NCI-H510A treated with DMSO at 0.1 percent for 48 hours (cell line): ENCODE results near the gene CACNA1S.

Source experiments
- DNase-seq: peaks from one replicate; lab custom pipeline; 2025; lab: John Stamatoyannopoulos, UW

Gene CACNA1S

DNA sequence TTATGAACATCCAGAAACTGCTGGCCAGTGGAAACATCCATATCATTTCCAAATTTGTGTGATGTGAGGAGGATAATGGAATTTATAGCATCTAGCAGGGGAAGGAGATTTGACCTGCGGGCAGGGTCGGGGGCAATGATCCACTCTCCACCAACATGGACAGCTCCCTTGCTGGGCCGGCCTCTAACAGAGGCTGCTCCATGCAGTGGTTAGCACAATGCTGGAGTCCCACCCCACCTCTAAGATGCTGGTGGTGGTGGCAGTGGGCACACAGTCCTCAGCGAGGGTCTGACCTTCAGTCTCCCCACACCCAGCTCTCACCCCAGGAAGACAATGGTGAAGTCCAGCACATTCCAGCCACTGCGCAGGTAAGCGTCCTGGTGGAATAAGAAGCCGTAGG, 18.7 kb downstream of the CACNA1S start:
- no peak for DNase-seq

DNA sequence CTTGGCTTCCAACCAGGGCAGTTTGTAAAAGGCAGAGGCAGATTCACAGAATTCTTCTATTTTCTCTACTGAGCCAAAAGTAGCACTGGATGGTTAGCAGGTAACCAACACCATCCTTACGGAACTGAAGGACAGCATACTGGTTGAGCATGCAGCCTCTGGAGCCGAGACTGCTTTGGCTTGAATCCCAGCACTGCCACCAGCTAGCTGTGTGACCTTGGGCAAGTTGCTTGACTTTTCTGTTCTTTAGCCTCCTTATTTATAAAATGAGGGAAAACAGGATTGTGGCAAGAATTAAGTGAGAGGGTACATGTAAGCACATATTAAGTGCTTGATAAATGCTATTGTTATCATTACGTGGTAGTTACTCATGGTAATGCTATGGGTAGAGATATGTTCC, 19.5 kb downstream of the CACNA1S start:
- DNase-seq, result no peak

DNA sequence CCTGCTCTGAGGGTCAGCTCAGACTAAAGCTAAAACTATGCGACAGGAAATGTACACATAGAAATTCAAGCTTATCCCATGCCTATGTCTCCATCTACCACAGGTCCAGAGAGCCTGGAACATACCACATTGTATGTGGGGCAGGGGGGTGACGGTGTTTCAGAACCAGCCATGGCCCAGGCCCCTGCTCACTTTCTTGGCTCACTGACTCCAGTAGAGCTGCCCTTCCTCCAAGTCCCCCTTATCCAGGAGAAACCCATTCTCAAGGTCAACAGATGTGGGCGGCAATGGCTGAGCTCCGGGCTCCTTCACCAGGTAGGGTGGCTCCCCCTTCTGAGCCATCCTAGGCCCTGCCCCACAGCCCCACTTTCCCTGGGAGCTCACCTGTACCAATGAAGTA, 21.0 kb downstream of the CACNA1S start:
- DNase-seq, result no peak

DNA sequence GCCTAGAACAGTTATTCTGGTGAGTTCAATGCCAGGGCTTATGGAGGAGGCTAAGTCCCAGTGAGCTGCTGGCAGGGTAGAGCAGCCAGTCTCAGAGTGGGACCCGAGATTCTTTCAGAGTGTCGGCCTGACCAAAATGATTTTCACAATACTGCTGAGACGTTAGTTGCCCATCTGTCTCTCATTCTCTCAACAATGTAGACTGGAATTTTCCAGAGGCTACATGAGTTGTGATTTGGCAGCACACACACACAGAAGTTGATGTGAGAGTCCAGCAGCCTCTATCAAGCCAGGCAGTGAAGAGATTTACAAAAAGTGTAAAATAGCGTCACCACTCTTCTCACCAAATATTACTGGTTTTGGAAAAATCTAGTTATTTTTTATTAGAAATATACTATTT, 21.7 kb downstream of the CACNA1S start:
- no peak for DNase-seq

DNA sequence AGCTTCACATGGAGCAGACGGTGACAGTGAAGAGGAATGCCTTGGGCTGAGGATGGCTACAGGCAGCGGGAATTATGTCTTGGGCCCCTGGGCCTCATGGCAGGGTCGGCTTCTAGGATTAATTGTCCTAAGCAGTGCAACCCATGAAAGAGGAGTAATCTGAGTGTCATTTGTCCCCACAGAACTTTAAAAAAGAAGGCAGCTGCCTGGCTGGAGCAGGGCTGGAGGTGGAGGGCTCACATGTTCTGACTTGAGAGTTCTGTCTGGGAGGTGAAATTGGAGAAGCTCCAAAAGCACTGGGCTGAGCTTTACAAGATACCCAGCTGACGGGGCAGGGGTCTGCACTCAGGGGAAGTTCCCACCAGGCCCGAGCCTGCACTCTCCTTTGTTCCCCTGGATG, 22.6 kb downstream of the CACNA1S start:
- DNase-seq, result no peak

DNA sequence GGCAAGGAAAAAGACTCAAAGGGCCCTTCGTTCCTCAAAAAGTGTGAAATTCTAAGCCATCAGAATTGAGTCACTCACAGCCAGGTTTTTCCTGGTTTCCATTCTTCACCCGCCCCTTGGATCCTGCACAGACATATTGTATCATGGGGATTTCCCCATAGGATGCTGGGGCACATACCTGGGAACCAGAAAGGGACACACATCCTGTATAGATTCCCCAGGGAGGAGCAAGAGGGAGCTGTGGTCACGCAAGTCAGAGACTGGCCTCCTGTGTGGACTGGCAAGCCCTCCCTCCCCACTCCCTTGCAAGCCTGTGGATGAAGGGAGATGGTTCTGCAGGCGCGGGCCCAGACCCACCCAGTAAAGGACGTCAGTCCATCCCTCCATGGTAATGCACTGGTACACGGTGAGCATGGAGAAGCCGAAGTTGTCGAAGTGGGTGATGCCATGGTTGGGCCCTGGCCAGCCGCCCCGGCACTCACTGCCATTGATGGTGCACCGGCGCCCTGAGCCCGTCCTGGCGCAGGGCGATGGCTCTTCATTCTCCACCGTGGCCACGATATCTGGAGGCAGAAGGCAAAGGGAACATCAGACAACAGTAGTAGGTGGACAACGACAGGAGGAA, 23.2 kb downstream of the CACNA1S start:
- no peak for DNase-seq

DNA sequence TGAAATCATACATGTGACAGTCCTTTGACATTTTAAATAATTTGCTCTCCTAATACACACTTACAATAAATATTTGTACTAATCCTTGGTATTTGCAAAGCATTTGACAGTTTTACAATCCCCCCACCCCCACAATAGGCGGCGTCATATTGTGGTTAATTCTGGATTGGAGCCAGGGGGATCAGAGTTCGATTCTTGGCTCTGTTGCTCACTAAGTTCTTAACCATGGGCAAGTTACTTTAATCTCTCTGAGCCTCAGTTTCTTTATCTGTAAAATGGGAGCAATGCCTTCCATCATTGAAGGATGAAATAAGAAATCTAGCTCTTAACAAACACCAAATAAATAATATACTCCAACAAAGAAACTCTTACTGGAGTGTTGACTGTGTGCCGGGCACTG, 23.8 kb downstream of the CACNA1S start:
- no peak for DNase-seq

DNA sequence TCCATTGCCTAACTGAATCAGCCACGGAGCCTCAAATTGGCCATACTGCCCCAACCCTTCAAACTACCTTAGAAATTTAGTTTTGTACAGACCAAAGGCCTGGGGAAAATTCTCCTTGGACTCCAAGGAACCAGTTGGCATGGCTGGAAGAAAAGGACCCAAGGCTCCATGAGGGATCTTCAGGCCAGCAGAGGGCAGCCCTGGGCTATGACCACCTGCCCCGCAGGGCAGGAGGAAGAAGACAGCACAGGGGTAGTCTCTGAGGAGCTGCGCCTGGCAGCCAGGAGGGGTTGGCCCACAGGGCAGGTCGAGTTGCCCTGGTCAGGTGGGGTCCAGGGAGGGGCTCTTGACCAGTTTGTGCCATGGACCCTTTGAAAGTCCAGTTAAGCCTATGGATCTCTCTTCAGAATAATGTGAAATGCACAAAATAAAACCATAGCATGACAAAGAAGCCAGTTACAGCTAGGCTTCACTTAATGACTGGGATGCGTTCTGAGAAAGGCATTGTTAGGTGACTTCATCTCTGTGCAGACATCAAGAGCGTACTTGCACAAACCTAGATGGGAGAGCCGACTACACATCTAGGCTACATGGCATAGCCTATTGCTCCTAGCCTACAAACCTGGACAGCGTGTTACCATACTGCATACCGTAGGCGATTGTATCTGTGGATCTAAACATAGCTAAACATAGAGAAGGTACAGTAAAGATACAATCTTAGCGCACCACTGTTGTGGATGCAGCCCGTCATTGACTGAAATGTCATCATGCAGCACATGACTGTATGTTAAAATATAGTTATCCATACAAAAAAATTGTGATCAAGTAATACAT, 26.1 kb downstream of the CACNA1S start:
- DNase-seq, result peak; percentile 30

DNA sequence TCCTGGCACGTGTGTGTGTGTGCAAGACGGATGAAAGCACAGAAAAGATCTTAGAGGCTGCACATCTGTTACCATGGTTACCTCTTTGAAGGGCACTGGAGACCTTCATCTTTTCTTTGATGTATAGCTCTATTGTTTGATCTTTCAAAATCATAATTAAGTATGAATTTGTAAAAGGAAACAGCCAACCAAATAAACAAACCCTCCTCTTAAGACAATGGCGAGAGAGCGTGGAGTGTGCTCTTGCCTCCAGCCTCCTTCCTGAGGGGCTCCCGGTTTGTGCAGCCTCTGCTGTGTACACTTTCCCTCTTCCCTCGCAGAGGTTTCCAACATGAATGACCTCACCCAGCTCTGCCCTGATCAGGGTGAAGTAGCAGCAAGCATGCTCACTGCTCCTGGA, 27.9 kb downstream of the CACNA1S start:
- DNase-seq, result peak; percentile 18

DNA sequence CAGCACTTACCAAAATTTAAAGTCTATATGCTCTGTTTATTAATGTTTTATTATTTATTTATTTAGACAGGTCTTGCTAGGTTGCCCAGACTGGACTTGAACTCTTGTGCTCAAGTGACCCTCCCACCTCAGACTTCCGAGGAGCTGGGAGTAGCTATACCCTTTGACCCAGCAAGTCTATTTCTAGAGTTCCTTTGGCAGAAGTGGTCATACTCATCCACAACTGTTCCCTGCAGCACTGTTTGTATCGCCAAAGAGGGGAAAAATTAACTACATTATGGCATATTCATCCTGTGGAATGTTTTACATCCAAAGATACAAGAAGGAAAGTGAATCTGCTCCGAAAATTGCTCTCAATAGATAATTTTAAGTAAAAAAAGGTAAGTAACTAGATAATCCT, 28.5 kb downstream of the CACNA1S start:
- DNase-seq, result no peak

DNA sequence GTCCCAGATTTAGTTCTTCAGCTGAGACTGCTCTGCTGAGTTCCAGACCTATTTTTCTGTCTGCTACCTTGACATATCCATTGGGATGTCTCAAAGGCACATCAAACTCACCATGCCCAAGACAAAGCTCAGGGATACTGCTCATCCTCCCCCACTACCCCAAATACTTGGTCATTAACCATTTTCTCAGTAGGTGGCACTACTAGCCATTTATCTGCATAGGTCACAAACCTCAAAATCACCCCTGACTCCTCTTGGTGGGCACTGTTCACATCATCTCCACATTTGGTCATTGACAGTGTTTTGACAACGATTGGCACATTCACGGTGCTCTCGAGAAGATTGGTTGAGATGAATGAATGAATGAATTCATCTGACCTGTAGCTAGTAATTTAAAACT, 32.1 kb downstream of the CACNA1S start:
- DNase-seq, result no peak

DNA sequence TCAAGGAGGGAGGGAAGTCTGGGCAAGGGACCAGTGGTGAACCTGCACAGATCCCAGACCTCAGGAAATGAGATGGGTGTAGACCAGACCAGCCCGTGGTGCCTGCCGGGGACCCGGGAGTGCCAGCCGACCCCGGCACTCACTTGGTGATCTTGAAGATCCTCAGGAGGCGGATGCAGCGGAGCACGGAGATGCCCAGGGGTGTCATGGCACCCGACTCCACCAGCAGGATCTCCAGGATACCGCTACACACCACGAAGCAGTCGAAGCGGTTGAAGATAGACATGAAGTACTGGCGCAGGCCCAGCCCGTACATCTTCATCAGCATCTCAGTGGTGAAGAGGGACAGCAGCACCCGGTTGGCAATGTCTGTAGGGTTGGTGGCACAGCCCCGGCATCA, 34.5 kb downstream of the CACNA1S start:
- DNase-seq, result no peak

DNA sequence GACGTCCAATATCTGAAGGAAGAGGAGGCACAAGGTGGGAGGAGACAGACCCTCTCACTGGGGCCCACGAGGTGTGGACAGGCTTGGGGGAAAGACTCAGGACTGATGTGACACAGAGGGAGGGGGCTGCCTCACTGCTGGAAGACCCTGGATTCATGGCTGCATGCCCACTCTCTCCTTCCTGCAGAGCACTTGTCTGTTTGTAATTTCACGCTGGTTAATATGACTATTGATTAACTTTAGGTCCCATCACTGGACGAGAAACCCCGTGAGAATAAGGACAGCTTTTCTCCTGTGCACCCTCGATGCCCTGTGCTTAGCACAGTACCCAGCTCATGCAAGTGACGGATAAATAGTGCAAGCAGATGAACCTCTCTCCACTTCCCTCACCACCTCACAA, 35.1 kb downstream of the CACNA1S start:
- no peak for DNase-seq

DNA sequence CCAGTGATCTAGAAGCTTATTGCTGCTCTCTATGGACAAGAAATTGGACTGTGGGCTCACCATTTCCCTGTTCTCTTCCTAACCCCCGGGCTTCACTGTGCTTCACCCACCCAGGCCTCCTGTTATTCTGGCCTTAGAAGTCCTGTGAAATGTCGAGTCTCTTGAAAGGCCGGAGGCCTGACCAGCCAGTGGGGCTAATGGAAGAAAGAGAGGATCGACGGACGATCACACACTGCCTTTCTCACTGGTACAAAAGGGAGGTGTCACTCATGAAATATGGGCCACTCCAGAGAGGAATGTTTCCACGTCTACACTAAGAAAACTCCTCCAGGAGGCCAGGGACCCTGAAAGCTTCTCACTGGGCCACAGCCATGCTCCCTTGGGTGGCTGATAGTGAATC, 36.1 kb downstream of the CACNA1S start:
- no peak for DNase-seq

DNA sequence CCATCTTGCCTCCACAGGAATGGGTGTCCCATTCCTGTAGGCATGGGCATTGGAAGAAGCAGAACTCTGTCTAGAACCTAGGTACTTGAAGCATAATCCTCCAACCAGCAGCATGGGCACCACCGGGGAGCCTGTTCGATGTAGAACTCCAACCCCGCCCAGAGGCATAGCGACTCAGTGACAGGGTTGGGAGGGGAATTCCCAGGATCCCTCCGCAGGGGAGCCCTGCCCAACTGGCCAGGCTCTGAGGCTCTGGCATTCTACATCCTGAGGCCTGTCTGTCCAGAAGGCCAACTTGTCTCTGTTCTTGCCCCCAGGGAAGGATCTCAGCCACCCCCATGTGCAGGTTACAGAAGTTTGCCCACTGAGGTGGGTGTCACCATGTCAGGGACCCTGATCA, 38.2 kb downstream of the CACNA1S start:
- DNase-seq, result no peak

DNA sequence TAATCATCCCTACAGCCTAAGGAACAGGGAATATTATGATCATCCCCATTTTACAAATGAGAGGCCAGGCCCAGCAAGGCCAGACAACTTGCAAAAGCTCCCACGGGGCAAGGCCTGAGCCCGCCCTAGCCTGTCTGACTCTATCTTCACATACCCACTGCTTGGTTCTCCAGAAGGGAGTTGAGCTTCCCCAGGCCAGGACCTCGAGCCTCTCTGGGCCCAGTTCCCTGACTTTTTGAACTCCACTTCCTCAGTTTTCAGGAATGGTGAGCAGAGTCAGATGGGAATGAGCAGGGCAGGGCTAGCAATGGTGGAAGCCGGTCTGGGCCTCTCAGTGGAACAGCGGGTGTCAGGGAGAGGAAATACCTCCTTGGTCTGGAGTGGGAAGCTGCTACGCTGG, 39.3 kb downstream of the CACNA1S start:
- DNase-seq, result no peak

DNA sequence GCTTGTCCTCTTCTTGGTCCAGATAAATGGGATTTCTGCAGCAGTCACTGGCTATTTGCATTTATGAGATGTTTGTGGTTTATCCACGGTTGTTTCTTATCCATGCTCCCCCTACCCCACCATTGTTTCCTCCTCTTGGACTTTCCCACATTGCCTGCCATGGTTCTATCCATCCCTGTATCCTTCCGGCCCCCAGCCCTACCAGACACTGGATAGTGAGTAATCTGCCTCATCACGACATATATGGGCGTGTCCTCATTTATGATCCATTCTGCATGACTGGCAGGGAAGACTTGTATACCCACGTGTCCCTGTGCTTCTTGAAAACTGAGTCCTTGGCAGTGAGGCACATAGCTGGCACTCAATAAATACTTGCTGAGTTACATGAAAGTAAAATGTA, 40.1 kb downstream of the CACNA1S start:
- peak; percentile 11 for DNase-seq

DNA sequence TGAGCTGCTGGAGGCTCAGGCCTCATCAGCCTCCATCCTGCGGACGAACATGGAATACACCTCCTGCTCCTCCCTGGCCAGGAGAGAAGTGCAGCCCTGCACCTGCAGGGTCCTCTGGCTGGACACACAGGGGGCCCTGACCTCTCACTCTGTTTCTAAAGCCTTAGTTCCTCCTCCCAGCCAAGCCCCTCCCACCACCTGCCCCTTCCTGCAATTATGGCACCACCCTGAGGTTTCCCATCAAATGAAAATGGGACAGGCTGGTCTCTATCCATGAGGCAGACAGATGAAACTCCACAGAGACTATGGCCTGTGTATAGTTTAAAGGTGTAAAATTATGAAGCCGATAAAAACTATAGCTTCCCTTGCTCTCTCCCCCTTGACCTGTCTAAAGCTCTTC, 42.6 kb downstream of the CACNA1S start:
- peak; percentile 9 for DNase-seq

DNA sequence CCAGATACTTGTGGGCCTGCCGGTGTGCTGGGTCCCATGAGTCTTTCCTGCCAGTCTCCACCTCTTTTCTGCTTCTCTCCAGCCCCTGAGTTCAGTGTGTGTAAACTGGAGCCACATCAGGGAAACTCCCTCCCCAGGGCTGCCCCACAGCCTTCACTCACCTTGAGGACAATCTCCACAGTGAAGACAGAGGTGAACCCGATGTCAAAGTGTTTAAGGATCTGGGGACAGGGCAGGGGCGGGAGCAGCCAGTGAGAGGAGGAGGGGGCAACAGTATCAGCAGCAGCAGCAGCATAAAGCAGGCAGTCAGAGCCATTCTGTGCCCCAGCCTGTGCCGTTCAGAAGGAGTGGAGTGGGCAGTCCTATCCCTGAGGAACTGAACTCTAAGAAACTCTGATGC, 43.2 kb downstream of the CACNA1S start:
- no peak for DNase-seq

DNA sequence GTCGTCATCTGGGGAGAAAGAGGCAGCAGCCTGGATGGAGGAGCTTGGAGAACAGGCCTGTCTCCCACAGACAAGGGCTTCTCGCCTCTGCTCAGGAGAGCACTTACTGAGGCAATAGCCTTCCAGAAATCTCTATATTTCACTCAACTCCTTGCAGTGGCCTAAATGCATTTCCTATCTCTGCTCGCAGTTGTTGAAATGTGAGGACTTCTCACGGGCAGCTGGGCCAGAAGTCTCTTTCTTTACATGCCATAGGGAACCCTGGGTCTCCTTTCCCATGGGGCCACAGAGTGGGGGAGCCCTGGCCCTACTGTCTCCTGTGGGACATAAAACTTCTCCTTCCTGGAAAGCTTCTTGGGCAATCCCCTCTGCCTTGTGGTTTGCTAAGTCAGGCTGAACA, 45.2 kb downstream of the CACNA1S start:
- DNase-seq, result no peak

DNA sequence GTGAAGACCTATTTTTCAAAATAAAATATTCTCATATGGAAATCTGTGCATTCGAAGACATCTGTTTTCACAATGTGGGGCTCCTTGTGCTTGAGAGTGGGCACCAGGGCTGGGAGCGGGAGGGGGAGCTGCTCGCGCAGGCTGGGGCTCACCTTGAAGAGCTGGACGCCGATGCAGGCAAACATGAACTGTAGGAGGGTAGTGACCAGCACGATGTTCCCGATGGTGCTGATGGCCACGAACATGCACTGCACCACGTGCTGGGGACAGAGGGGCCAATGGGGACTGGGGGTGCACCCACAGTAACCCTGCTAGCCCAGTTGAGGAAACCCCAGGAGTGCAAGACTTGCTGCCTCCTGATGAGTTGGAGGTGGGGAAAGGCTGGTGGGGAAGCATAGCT, 46.5 kb downstream of the CACNA1S start:
- DNase-seq, result no peak

DNA sequence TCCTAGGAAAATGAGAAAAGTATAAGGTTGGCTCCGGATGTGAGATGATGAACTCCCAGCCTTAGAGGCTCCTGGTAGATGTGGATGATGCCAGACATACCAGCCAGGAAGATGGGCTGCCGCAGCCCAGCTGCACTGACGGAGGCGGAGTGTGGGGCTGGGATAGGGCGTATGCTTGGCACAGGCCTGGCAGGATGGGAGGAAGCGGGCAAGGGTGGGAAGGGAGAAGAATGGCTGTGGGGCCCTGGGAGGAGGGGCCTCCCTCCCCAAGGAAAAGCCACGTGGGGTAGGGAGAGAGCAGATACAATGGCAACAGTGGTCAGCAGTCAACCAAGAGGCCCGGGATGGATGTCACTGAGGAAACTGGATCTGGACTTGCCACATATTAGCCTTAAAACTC, 47.4 kb downstream of the CACNA1S start:
- DNase-seq, result no peak

DNA sequence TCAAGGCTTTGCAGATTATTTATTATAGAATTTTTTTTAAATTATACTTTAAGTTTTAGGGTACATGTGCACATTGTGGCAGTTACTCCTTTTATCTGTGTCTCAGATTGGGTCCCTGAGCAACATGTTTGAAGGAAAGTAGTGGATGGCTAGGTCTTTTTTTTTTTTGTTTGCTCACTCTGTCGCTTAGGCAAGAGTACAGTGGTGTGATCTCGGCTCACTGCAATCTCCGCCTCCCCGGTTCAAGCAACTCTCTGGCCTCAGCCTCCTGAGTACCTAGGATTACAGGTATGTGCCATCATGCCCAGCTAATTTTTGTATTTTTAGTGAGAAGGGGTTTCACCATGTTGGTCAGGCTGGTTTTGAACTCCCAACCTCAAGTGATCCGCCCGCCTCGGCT, 49.1 kb downstream of the CACNA1S start:
- DNase-seq, result no peak

DNA sequence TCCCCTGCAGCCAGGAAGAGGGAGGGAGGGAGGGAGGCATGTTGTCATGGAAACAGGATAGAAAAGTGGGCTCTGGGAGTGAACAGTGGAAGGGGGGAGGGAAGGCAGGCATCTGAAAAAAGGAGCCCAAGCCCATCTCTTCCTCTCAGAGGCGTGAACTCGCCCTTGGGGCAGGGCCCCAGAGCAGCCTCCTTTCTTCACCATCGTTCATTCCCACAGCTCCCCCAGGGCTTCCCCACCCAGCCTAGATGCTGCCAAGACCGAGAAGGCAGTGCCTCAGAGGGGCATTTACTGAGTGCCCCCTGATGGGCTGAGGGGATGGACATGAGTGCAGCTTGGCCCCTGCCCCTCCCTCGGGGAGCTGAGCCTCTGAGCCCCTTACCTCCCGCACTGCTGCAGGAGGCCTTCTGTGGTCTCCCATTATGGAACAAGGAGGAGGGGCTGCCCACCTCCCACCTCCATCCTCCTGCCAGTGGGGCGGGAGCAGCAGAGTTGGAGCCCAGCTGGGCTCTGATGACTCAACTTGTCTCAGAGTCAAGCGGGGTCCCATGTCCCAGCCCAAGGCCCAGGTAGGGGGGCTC, 49.6 kb downstream of the CACNA1S start:
- no peak for DNase-seq
